Stomach (tissue), 9 donors: ENCODE data around the gene DNAJC30. TPM values are rescaled to one million over a fixed set of nuclear protein-coding genes. Genes with fewer than 3 reads are reported as not detected.
A peak's percentile ranks its signal among the peaks of the same experiment; 100 is the strongest.

Source experiments
- DNase-seq, 2 donors: peaks; one replicate each; pipeline versions ENCODE4 v3.0.0 to v3.0.0-alpha.2; 2013 to 2019
- H3K27ac ChIP-seq, 5 donors: fragments of 200-600 bp in 4 of 5; sonication (generic) in 4 of 5; one replicate each; pipeline ENCODE4 v1.5.1; 2013 to 2019; ENCODE audit warnings: mild to moderate bottlenecking in 1 of 5, moderate library complexity in 1 of 5
- H3K27me3 ChIP-seq, 3 donors: fragments of 200-600 bp; sonication (generic); one replicate each; pipeline ENCODE4 v1.5.1; 2017 to 2019; ENCODE audit warnings: mixed run types in 1 of 3
- H3K36me3 ChIP-seq, 4 donors: fragments of 200-600 bp; sonication (generic); 1 replicate in 3 of 4; 2 replicates in 1 of 4; pipeline ENCODE4 v1.5.1; 2016 to 2019
- H3K4me1 ChIP-seq, 4 donors: fragments of 200-600 bp; sonication (generic); one replicate each; pipeline ENCODE4 v1.5.1; 2016 to 2019
- H3K4me3 ChIP-seq, 4 donors: fragments of 200-600 bp; sonication (generic) in 3 of 4; one replicate each; pipeline ENCODE4 v1.5.1; 2016 to 2019; ENCODE audit warnings: mild to moderate bottlenecking in 1 of 4
- H3K9me3 ChIP-seq, 4 donors: fragments of 200-600 bp; sonication (generic); one replicate each; pipeline ENCODE4 v1.5.1; 2016 to 2019
- EP300 ChIP-seq: sonication (generic); formaldehyde crosslinking; IDR thresholded peaks from one replicate; pipeline ENCODE4 v1.6.1; 2017; ENCODE audit warnings: antibody characterized with exemption
- POLR2A ChIP-seq, 4 donors: fragments of 450-650 bp; IDR thresholded peaks; one replicate each; pipeline ENCODE4 v1.6.1; 2016; ENCODE audit warnings: antibody characterized with exemption in 4 of 4, control low read depth in 2 of 4, mild to moderate bottlenecking in 1 of 4, moderate library complexity in 1 of 4
- POLR2AphosphoS5 ChIP-seq, 3 donors: sonication (generic); formaldehyde crosslinking; IDR thresholded peaks; one replicate each; pipeline ENCODE4 v1.6.1; 2016; ENCODE audit warnings: antibody characterized with exemption in 3 of 3
- WGBS, 5 donors: extraction: QIAGEN DNeasy Blood & Tissue Kit in 3 of 5; methylation state at CpG; one replicate each; pipeline versions ENCODE4 v1.1.5 to v1.1.7; 2013 to 2018; 5-methylcytosine and 5-hydroxymethylcytosine counted together
- intact Hi-C: fragments of 100-400 bp; cut with DNase I; formaldehyde crosslinking; loops from one replicate; pipeline ENCODE4 v1.15.1; 2023; ENCODE audit warnings: low total_unique reads
- polyA plus RNA-seq, 3 donors: library from polyadenylated mRNA; stranded (reverse); fragments of 200-250 nt; gene quantifications; one replicate each; pipeline ENCODE4 v1.2.3, GENCODE V29; 2013
- total RNA-seq, 5 donors: library from RNA; depleted of rRNA; stranded (reverse); fragments of >200 nt; gene quantifications; one replicate each; pipeline versions ENCODE4 v1.1.0 to v1.2.3, GENCODE V29; 2014 to 2016
- TF ChIP-seq, protein P1 (sequence below), 7 experiments: fragments of 450-650 bp in 4 of 7; fragments of 200-600 bp in 3 of 7; sonication (generic) in 3 of 7; IDR thresholded peaks; one replicate each; pipeline ENCODE4 v1.5.1; 2016 to 2019; ENCODE audit warnings: antibody characterized with exemption in 7 of 7, control low read depth in 2 of 7, mild to moderate bottlenecking in 1 of 7
- donor health status: healthy with polysubstance abuse.
- donor health status: Bipolar disorder and iron deficiency.
- donor health status: healthy.

DNAJC30 gene
- total and polyA plus RNA-seq, 8 donors, result 1.2 to 11.3 (median 5.7) TPM; not detected in 1

DNA sequence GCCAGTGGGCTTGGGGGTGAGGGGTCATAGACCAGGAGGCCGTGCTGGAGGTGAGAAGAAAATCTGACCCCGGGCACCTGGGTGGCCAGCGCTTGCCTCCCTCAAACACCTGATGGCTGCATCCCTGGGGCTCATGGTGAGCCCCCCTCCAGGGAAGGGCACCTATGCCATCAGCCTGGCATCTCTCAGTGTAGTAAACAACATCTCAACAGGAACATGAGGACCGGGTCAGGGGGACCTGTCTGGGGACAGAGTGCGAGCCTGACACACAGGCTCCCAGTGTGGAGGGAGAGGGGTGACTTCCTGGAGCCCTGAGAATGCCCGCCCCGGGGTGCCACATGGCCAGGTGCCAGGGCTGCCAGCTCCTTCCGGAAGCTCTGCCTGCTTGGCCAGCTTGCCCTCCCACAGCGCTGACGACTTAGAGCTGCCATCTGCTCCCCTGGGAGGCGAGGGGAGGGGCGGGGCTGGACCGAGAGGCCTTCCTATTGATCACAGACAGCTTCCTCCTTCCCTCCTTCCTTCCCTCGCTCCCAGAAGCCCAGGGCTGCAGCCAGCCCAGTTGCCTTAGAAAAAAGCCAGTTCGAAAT, 23.9 kb upstream of the DNAJC30 start:
- Histone ChIP-seq H3K27me3 (no peaks in the 10 kb centered on the region), H3K4me1 (peaks cover 0 to 45% (median 43%) of the 10 kb centered on the region in 4 donors), H3K4me3 (no peak overlapping the region), H3K36me3 (peaks cover 0 to 12% (median 11%) of the 10 kb centered on the region in 4 donors), H3K27ac (peak overlapping the region; percentile 3 to 48 (median 29)), H3K9me3 (no peaks in the 10 kb centered on the region)
- peak; percentile 79 to 85 for DNase-seq
- 47 to 59% (median 52%) methylated on average over 11 to 15 of the region's 15 CpGs for WGBS, 5 donors
- intact Hi-C loops, result no loop called here
- TF ChIP-seq EP300, result no peak
- TF ChIP-seq, protein P1, sequence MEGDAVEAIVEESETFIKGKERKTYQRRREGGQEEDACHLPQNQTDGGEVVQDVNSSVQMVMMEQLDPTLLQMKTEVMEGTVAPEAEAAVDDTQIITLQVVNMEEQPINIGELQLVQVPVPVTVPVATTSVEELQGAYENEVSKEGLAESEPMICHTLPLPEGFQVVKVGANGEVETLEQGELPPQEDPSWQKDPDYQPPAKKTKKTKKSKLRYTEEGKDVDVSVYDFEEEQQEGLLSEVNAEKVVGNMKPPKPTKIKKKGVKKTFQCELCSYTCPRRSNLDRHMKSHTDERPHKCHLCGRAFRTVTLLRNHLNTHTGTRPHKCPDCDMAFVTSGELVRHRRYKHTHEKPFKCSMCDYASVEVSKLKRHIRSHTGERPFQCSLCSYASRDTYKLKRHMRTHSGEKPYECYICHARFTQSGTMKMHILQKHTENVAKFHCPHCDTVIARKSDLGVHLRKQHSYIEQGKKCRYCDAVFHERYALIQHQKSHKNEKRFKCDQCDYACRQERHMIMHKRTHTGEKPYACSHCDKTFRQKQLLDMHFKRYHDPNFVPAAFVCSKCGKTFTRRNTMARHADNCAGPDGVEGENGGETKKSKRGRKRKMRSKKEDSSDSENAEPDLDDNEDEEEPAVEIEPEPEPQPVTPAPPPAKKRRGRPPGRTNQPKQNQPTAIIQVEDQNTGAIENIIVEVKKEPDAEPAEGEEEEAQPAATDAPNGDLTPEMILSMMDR (IDR thresholded peaks at IDR 0.05), result no peak
- TF ChIP-seq POLR2A (IDR thresholded peaks at IDR 0.05), result no peak
- peak in 1 of 3 donors; percentile 38 for TF ChIP-seq POLR2AphosphoS5 (IDR thresholded peaks at IDR 0.05)

DNA sequence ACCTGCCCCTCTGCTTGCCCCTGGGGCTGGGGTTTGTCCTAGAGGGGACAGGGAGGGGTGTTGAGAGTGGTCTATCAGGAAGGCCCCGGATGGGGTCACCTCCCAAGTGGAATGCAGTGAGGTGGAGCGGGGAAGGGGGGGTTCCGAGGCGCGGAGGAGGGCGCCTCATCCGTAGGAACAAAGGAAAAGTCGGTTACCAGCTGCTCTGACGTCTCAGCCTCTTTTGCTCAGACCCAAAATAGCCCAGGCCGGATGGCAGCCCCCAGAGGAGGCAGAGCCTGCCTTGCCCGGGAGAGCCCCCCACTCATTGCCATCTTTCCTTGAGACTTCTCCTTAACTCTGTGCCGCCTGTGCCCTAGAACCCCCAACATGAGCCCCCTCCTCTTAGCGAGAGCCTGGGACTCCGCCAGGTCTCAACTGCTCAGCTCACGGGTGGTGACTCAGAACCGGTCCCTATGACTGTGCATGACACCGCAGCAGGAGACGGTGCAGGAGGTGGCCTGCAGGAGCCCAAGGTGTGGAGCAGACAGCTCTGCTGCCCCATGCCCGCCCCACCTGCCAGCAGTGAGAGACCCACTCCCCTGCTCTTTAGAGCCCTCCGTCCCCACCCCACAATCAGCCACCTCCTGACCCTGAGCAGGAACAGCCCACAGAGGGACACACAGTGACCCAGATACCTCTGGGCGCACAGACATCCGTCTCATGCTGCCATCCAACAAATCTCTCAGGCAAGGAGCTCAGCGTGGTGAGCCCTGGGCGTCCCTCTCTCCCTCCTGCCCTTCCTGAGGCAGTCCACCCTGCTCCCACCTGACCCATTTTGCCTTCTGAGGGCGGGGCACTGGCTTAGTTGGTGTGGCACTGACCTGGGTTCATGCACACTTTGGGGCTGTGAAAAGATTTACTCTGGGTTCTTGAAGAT, 23.1 kb upstream of the DNAJC30 start:
- TF ChIP-seq EP300, result no peak
- TF ChIP-seq, protein P1 (IDR thresholded peaks at IDR 0.05), result no peak
- no peak for TF ChIP-seq POLR2A (IDR thresholded peaks at IDR 0.05)
- no peak overlapping the region for H3K4me3 ChIP-seq
- no peaks in the 10 kb centered on the region for H3K9me3 ChIP-seq
- peaks cover 0 to 19% (median 14%) of the 10 kb centered on the region in 4 donors for H3K36me3 ChIP-seq
- intact Hi-C loops, result no loop called here
- no peaks in the 10 kb centered on the region for H3K27me3 ChIP-seq
- WGBS, 5 donors, result 71 to 84% (median 78%) methylated on average over 21 to 25 of the region's 25 CpGs
- peak in 1 of 2 donors; percentile 19 for DNase-seq
- peak overlapping the region in 4 of 5 donors; percentile 6 to 48 (median 32) for H3K27ac ChIP-seq
- H3K4me1 ChIP-seq, result peaks cover 0 to 44% (median 41%) of the 10 kb centered on the region in 4 donors

DNA sequence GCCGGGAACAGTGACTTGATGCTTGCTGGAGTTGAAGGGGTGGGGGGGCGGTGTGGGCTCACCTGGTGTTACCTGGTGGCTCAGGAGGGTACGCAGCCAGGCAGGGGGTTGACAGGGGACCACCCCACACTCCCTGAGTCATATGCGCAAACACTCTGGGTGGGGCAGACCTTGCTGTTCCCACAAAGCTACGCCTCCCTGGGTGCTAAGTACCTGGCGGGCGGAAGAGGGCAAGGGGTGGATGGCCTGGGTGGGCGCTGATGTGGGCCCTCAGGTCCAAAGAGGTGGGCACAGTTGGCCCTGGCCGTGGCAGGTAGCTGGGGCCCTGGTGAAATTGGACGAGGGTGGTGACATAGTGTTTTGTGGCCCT, 22.3 kb upstream of the DNAJC30 start:
- 85 to 92% (median 86%) methylated on average over 10 of the region's 10 CpGs for WGBS, 5 donors
- intact Hi-C loops, result no loop called here

More for the DNA sequence above, 22.3 kb upstream of the DNAJC30 start:
- H3K27me3 ChIP-seq, result no peaks in the 10 kb centered on the region
- TF ChIP-seq POLR2AphosphoS5 (IDR thresholded peaks at IDR 0.05) (no peak), POLR2A (IDR thresholded peaks at IDR 0.05) (no peak), EP300 (no peak)
- TF ChIP-seq, protein P1 (IDR thresholded peaks at IDR 0.05), result no peak
- H3K27ac ChIP-seq, result peak overlapping the region in 2 of 5 donors; percentile 27 to 53
- no peak for DNase-seq
- H3K36me3 ChIP-seq, result peaks cover 0 to 26% (median 17%) of the 10 kb centered on the region in 4 donors
- no peaks in the 10 kb centered on the region for H3K9me3 ChIP-seq
- H3K4me3 ChIP-seq, result no peak overlapping the region
- peaks cover 0 to 44% (median 41%) of the 10 kb centered on the region in 4 donors for H3K4me1 ChIP-seq
